BJ (cell line): ENCODE data around the gene ATP1A2. TPM values are rescaled to one million over a fixed set of nuclear protein-coding genes. Genes with fewer than 3 reads are reported as not detected.

Source experiments
- CTCF ChIA-PET: fragments of 350-600 bp; formaldehyde crosslinking; extraction: SDS; loops from one replicate; lab custom pipeline; 2021; ENCODE audit warnings: antibody characterized with exemption, inconsistent platforms; lab: Yijun Ruan, JAX
- POLR2A ChIA-PET: fragments of 300-600 bp; sonication (Branson Sonifier 250); formaldehyde crosslinking; extraction: SDS; loops from one replicate; lab custom pipeline; 2021; ENCODE audit warnings: antibody characterized with exemption; lab: Charles Lee
- DNase-seq: peaks from one replicate; pipeline ENCODE4 v3.0.0-alpha.2; 2011; ENCODE audit warnings: low read depth
- H3K27me3 ChIP-seq: 2 replicates; pipeline ENCODE4 v1.6.0; 2011; ENCODE audit warnings: low read length; ENCODE audit not compliant: control insufficient read depth, insufficient read depth
- H3K36me3 ChIP-seq: 2 replicates; pipeline ENCODE4 v1.5.1; 2011; ENCODE audit warnings: low read length; ENCODE audit not compliant: control insufficient read depth, insufficient read depth
- H3K4me3 ChIP-seq: 2 replicates; pipeline ENCODE4 v1.5.1; 2011; ENCODE audit warnings: low read depth, mild to moderate bottlenecking, control low read depth, low read length
- polyA plus RNA-seq: library from polyadenylated mRNA; depleted of rRNA; stranded (reverse); fragments of >200 nt; gene quantifications from 2 replicates; pipeline ENCODE4 v1.2.3, GENCODE V29; 2011
- TF ChIP-seq, protein P1 (sequence below): IDR thresholded peaks from 2 replicates; pipeline ENCODE4 v1.5.1; 2011; ENCODE audit warnings: low read depth, mild to moderate bottlenecking, control low read depth, inconsistent platforms, low read length, moderate library complexity; ENCODE audit not compliant: insufficient read depth

ATP1A2 gene
- polyA plus RNA-seq, 1 experiment = 1.1 TPM

DNA sequence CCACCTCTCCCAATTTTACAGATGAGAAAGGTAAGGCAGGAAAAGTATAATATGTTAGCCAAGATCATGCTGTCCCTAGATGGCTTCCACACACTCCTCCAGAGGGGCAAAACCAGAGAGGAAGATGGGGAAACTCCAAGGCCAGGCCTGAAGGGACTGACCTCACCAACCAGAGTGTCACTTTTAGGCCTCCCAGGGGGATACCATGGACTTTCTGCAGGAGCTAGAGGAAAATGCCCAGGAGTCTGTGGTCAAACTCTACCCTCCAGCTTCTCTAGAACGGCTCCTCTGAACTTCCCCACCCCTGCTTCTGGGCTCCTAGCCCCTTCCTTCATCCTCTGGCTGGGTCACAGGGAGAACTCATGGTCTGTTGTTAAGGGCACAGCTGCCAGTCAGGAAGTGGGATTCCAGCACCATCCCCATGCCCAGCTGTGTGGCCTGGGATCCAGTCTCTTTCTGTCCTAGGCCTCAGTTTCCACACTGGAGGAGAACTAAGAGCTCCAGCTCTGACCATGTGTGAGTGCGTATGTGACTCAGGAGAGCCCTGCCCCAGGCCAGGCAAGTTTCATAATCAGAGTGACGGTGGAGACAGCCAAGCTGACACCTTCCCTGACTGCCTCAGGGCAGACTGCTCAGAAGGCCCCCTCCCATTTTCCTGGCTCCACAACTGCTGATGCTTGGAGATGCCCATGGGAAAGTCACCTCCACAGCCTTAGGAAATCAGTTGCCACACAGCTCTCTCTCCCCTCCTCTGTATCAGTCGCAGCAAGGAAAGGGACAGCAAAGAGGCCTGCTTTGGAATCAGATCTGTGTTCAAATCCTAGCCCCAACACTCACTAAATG is 19.1 kb upstream of the ATP1A2 start:
- TF ChIP-seq, protein P1, sequence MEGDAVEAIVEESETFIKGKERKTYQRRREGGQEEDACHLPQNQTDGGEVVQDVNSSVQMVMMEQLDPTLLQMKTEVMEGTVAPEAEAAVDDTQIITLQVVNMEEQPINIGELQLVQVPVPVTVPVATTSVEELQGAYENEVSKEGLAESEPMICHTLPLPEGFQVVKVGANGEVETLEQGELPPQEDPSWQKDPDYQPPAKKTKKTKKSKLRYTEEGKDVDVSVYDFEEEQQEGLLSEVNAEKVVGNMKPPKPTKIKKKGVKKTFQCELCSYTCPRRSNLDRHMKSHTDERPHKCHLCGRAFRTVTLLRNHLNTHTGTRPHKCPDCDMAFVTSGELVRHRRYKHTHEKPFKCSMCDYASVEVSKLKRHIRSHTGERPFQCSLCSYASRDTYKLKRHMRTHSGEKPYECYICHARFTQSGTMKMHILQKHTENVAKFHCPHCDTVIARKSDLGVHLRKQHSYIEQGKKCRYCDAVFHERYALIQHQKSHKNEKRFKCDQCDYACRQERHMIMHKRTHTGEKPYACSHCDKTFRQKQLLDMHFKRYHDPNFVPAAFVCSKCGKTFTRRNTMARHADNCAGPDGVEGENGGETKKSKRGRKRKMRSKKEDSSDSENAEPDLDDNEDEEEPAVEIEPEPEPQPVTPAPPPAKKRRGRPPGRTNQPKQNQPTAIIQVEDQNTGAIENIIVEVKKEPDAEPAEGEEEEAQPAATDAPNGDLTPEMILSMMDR = no peak
- Histone ChIP-seq H3K36me3 (peaks cover 3% of the 10 kb centered on the region), H3K4me3 (no peak overlapping the region), H3K27me3 (no peaks in the 10 kb centered on the region)
- ChIA-PET POLR2A (interaction anchor here (0.6 kb wide), 1 partner anchor 15 kb away, joined by 7 read pairs; the partner anchor contains the start of gene KCNJ9), CTCF (interaction anchor here (0.6 to 4.3 kb wide), 10 partner anchors 9 to 899 kb away, joined by 3 to 46 read pairs (median 3); no protein-coding TSS in a partner anchor)
- peak; percentile 24 for DNase-seq

DNA sequence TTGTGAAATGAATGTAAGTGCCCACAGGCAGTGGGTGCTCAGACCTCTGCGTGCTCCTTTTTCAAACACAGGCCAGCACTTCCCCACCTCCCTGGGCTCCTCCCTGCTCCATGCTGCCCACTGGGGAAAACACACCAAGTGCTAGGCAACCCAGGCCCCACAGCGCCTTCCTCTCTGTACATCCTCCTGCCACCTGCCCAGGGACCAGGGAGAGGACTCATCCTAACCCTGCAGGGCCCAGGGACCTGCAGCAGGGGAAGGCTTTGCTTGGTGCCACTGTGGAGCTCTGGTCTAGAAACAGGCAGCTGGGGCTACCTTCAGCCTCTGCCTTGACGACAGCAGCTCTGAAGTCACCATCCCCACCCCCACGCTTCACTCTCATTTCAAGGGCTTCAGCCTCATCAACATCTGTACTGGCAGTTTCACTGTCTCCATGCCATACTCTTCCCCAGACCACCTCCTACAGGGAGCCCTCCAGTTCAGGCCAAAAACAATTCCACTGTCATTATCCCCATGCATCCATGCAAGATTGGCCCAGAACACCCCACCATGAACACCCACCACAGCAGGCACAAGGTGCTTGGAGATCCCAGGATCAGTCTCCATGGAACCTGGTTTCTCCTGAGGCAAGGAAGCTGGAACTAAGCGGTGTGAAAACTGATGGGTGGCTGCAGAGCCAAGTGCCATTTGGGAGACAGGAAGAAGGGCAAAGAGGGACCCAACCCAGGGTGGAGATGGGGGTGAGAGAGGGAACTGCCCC is 18.2 kb upstream of the ATP1A2 start:
- CTCF ChIA-PET = interaction anchor here (0.6 to 4.3 kb wide), 10 partner anchors 10 to 898 kb away, joined by 3 to 46 read pairs (median 6); no protein-coding TSS in a partner anchor

DNA sequence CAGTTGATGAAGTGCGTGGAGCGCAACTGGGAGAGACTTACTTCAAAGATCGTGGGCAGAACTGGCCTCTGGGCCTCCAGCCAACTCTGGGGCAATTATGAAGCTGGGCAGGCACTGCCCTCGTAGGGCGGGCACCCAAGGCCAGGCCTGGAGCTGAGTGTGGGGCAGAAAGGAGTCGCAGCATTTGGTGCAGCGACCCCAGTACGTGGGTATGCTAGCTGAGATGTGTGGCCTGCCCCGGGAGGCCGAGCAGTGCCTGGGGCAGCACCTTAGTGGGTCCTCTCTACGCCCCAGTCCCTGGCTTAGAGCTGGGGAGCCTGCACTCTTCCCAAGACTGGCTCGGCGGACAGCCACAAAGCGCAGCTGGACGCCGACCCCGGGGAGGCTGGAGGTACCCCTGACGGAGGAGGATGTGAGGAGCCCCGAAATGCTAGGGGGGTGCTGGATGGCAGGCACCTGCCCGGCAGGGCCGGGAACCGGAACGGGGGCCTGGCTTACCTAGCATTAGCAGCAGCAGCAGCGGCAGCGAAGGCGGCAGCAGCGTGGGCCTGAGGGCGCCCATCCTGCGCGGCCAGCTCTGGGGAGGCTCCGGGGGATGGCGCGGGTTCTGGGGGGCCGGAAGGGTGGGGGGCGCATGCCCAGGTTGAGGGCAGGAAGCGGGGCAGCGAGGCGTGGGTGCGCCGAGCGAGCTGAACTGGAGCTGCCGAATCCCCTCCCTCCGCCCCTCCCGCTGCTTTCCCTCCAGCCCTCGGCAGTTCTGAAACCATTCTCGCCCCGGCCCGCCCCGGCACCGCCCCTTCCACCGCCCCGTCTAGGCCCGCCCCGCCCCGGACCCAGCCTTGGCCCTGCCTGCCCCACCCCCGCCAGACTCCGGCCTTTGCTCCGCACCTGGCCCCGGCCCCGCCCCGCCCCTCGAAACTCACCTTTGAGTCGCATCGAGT is 17.4 kb upstream of the ATP1A2 start, which contains the start of gene IGSF8:
TSS of gene IGSF8 (minus strand) at position 709 of the 941 bp plus-strand sequence. CDS start at position 562, 147 bp downstream.
- DNase-seq = no peak
- Histone ChIP-seq H3K36me3 (no peaks in the 10 kb centered on the region), H3K4me3 (peak within 1 kb of the TSS; percentile 65), H3K27me3 (no peaks in the 10 kb centered on the region)
- POLR2A ChIA-PET = no interaction called here
- CTCF ChIA-PET = interaction anchor here (0.6 to 4.3 kb wide), 12 partner anchors 11 to 1443 kb away, joined by 3 to 46 read pairs (median 4); no protein-coding TSS in a partner anchor
- TF ChIP-seq, protein P1 = no peak

More for the DNA sequence above, 18.2 kb upstream of the ATP1A2 start:
- POLR2A ChIA-PET = interaction anchor here (0.6 kb wide), 1 partner anchor 16 kb away, joined by 7 read pairs; the partner anchor contains the start of gene KCNJ9
- Histone ChIP-seq H3K4me3 (peak overlapping the region; percentile 65), H3K27me3 (no peaks in the 10 kb centered on the region), H3K36me3 (no peaks in the 10 kb centered on the region)
- TF ChIP-seq, protein P1 = no peak
- DNase-seq = no peak

DNA sequence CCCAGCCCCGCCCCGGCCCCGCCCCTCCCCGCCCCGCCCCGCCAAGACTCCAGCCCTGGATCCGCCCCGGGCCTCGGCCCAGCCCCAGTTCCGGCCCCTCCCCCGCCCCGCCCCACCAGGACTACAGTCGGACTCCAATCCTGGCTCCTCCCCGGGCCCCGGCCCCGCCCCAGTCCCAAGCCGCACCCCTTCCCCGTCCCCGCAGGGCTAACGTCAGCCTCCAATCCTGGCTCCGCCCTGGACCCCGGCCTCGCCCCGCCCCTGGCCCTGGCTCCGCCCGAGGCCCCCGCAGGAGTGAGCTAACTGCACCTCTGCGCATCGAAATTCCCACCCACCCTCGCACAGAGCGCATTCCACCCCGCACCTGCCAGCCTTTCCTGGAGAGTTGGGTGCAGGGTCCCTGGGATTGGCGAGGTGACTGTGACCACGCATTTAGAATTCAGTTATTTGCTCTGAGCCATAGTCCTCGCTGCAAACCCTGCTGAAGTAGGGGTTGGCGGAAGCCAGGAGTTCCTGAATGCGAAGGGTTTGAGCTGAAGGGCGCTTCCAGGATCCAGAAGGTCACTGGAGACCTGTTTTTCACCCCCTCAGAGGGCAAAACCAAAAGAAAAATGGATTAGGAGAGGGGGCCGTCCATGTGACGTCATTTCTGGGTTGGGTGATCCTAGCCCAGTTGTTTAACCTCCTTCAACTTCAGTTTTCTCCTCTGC is 16.6 kb upstream of the ATP1A2 start:
- no peaks in the 10 kb centered on the region for H3K36me3 ChIP-seq
- peak overlapping the region; percentile 65 for H3K4me3 ChIP-seq
- no peaks in the 10 kb centered on the region for H3K27me3 ChIP-seq
- peak; percentile 41 for DNase-seq
- ChIA-PET CTCF (interaction anchor here (0.8 to 4.3 kb wide), 8 partner anchors 10 to 192 kb away, joined by 3 to 46 read pairs (median 9); no protein-coding TSS in a partner anchor), POLR2A (no interaction called here)
- TF ChIP-seq, protein P1 = no peak
